ENCODE measurements around the gene CELA2A.

The CELA2A gene

DNA sequence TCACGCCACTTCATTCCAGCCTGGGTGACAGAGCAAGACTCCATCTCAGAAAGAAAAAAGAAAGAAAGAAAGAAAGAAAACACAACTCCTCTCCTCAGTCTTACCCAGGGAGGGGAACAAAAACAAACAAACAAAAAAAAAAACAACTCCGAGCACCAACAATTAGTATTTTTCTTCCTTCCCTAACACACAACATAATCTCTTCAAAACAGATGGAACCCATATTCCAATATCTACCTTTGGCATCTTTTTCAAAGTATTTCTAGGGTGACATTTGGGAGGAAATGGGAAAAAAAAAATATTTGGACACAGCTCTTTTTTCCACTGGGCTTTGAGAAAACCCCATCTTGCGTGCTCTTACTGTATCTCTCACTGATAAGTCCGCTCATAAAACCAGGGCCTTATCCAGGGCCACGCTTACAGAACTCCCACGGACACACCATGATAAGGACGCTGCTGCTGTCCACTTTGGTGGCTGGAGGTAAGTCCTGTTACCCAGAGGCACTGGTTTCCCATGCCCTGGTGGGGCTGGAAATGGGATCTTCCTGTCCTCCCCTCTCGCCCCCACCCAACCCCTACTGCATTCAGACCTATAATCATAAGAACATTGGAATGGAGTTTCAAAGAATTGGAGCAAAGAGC, at the start of gene CELA2A:
Gene CELA2A, plus strand, starts transcription at position 420 of the 642 bp plus-strand sequence. Its CDS starts 22 bp downstream, at position 442.
- Histone ChIP-seq H4K20me1 (no peaks in the 10 kb centered on the region), H3K27me3 (no peaks in the 10 kb centered on the region), H3K9me3 (no peaks in the 10 kb centered on the region), H3K4me2 (no peak within 1 kb of the TSS), H3K4me1 (peaks cover 14% of the 10 kb centered on the region), H3K4me3 (no peak within 1 kb of the TSS), H3K9ac (no peak within 1 kb of the TSS), H3K36me3 (no peaks in the 10 kb centered on the region), H3K27ac (no peak within 1 kb of the TSS)
- TF ChIP-seq Cebpa-rat (IDR thresholded peaks at IDR 0.05): no peak

DNA sequence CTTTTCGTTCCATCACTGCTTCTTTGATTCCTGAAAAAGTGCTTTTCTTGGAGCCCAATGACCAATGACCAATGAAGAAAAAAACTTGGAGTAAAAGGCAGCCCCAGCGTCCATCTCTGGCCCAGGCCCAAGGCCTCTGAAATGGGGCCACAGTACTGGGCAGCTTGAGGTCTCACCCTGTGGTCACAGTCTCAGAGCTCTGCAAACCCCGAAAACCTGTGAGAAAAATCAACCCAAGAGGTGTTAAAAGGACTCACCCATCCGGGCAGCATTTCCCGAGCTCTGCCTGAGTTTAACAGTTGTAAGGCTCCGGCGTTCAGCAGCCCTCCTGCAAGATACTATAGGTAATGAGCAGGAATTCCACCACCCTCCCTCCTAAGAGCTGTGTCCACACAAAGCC, 49.0 kb upstream of the CELA2A start:
- H3K36me3 ChIP-seq: no peaks in the 10 kb centered on the region
- peaks cover 25% of the 10 kb centered on the region for H3K4me1 ChIP-seq
- H3K4me2 ChIP-seq: no peak overlapping the region
- H4K20me1 ChIP-seq: peaks cover 19% of the 10 kb centered on the region
- no peak overlapping the region for H3K4me3 ChIP-seq
- TF ChIP-seq Cebpa-rat (IDR thresholded peaks at IDR 0.05): no peak
- no peak overlapping the region for H3K9ac ChIP-seq
- H3K27me3 ChIP-seq: no peaks in the 10 kb centered on the region
- no peak overlapping the region for H3K27ac ChIP-seq
- H3K9me3 ChIP-seq: no peaks in the 10 kb centered on the region

GRCh38 chr1:15408890-15409387, 47.6 kb upstream of the CELA2A start:
- H3K9me3 ChIP-seq: no peaks in the 10 kb centered on the region
- peaks cover 38% of the 10 kb centered on the region for H3K4me1 ChIP-seq
- peak overlapping the region; percentile 93 for H3K4me3 ChIP-seq
- peak overlapping the region; percentile 99 for H3K4me2 ChIP-seq
- H3K9ac ChIP-seq: peak overlapping the region; percentile 93
- H4K20me1 ChIP-seq: peaks cover 32% of the 10 kb centered on the region
- H3K36me3 ChIP-seq: peaks cover 9% of the 10 kb centered on the region
- no peak overlapping the region for H3K27ac ChIP-seq
- no peak for TF ChIP-seq Cebpa-rat (IDR thresholded peaks at IDR 0.05)
- no peaks in the 10 kb centered on the region for H3K27me3 ChIP-seq

GRCh38 chr1:15409388-15410222, 46.9 kb upstream of the CELA2A start, which contains the start of gene EFHD2:
TSS of gene EFHD2 (plus strand) at chr1:15409888. CDS start at chr1:15409972, 84 bp downstream.
- Histone ChIP-seq H3K9me3 (no peaks in the 10 kb centered on the region), H3K9ac (peak within 1 kb of the TSS; percentile 93), H3K4me2 (peak within 1 kb of the TSS; percentile 99), H3K27me3 (no peaks in the 10 kb centered on the region), H3K4me1 (peaks cover 45% of the 10 kb centered on the region), H3K36me3 (peaks cover 16% of the 10 kb centered on the region), H3K27ac (peak within 1 kb of the TSS; percentile 92), H4K20me1 (peaks cover 39% of the 10 kb centered on the region), H3K4me3 (peak within 1 kb of the TSS; percentile 93)
- no peak for TF ChIP-seq Cebpa-rat (IDR thresholded peaks at IDR 0.05)

DNA sequence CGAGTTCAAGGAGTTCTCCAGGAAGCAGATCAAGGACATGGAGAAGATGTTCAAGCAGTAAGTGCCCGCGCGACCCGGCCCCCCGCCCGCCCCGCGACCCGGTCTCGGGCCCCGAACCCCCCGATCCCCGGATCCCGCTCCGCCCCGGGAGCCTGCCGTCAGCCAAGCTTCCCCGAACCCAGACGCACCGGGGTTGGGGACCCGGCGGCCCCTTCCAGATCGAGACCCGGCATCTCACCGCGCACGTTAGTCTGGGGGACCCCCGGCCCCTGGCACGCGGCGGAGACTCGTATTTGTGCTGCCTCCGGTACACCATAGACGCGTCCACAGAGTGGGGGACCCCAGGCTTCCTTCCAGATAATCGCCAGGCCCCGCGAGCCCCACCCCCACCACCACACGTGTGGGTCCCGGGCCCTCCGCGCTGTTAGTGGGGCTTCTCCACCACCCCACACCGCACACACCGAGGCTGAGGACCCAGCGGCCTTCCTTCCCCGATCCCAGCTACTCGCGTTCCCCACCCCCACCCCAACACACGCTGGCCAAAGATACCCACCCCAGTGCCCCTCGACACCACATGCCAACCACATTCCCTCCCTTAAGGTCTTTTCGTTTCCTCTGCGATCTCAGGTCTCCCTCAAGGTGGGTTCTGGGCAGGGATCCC, 46.2 kb upstream of the CELA2A start:
- H3K4me2 ChIP-seq: peak overlapping the region; percentile 99
- H3K4me3 ChIP-seq: peak overlapping the region; percentile 93
- no peak for TF ChIP-seq Cebpa-rat (IDR thresholded peaks at IDR 0.05)
- no peaks in the 10 kb centered on the region for H3K27me3 ChIP-seq
- peak overlapping the region; percentile 93 for H3K9ac ChIP-seq
- H3K4me1 ChIP-seq: peaks cover 53% of the 10 kb centered on the region
- peaks cover 46% of the 10 kb centered on the region for H4K20me1 ChIP-seq
- H3K27ac ChIP-seq: peak overlapping the region; percentile 92
- H3K36me3 ChIP-seq: peaks cover 23% of the 10 kb centered on the region
- H3K9me3 ChIP-seq: no peaks in the 10 kb centered on the region

DNA sequence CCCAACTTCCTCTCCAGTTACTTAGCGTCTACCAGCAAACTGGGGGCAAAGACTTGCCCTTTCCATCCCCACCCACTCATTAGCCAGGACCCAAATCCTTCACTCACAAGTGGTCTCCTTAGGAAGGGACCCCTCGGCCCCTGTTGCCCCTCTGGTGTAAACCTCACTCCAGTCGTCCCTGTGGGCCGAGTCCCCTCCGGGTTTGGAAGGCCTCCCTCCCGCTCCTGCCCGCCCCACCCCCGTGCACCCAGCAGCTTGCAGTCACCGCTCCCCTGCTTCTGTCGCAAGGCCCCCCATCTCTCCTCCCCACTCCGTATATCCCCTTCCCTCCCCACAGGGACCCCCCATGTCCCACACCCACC, 45.7 kb upstream of the CELA2A start:
- Histone ChIP-seq H3K4me3 (peak overlapping the region; percentile 93), H3K9me3 (no peaks in the 10 kb centered on the region), H3K36me3 (peaks cover 28% of the 10 kb centered on the region), H3K4me1 (peaks cover 58% of the 10 kb centered on the region), H3K9ac (peak overlapping the region; percentile 93), H3K27ac (peak overlapping the region; percentile 92), H3K27me3 (no peaks in the 10 kb centered on the region), H4K20me1 (peaks cover 51% of the 10 kb centered on the region), H3K4me2 (peak overlapping the region; percentile 99)
- TF ChIP-seq Cebpa-rat (IDR thresholded peaks at IDR 0.05): no peak

DNA sequence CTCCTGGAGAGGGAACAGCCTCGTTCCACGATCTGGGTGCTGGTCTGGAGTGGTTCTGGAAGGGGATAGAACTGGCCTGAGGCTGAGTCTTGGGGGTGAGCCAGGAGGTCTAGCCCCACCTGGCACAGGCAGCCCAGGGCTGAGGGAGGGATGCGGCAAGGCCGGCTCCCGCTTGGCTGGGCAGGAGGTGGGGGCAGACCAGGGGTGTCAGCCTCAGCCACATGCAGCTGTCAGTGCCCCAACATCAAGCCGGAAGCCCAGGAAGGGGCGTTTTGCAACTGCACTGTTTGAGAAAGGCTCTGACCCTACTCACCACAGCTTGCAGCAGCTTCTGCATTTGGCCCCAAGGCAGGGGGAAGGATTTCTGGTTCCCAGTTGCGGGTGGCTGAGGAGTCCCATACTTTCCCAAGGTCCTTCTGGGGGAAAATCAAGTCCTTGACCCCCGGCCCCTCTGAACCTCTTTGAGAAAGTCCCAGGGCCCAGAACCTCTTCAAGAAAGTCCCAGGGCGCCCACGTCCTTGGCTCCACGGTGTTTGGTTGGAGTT, 44.9 kb upstream of the CELA2A start:
- peaks cover 59% of the 10 kb centered on the region for H4K20me1 ChIP-seq
- H3K4me3 ChIP-seq: peak overlapping the region; percentile 93
- peak overlapping the region; percentile 92 for H3K27ac ChIP-seq
- no peaks in the 10 kb centered on the region for H3K27me3 ChIP-seq
- H3K9ac ChIP-seq: peak overlapping the region; percentile 93
- peaks cover 66% of the 10 kb centered on the region for H3K4me1 ChIP-seq
- H3K4me2 ChIP-seq: peak overlapping the region; percentile 99
- H3K9me3 ChIP-seq: no peaks in the 10 kb centered on the region
- TF ChIP-seq Cebpa-rat (IDR thresholded peaks at IDR 0.05): peak; percentile 85
- H3K36me3 ChIP-seq: peaks cover 33% of the 10 kb centered on the region

GRCh38 chr1:15412175-15412800, 44.2 kb upstream of the CELA2A start:
- Histone ChIP-seq H3K36me3 (peaks cover 33% of the 10 kb centered on the region), H3K4me2 (peak overlapping the region; percentile 99), H3K9ac (peak overlapping the region; percentile 93), H4K20me1 (peaks cover 66% of the 10 kb centered on the region), H3K27me3 (no peaks in the 10 kb centered on the region), H3K9me3 (no peaks in the 10 kb centered on the region), H3K4me3 (peak overlapping the region; percentile 93), H3K27ac (peak overlapping the region; percentile 92), H3K4me1 (peaks cover 72% of the 10 kb centered on the region)
- no peak for TF ChIP-seq Cebpa-rat (IDR thresholded peaks at IDR 0.05)

- Histone ChIP-seq H3K27ac (peak overlapping the region; percentile 92), H3K9ac (peak overlapping the region; percentile 93)
- TF ChIP-seq Cebpa-rat (IDR thresholded peaks at IDR 0.05): no peak
Observed at GRCh38 chr1:15412843-15413242, 43.7 kb upstream of the CELA2A start.

More at GRCh38 chr1:15412843-15413242, 43.7 kb upstream of the CELA2A start:
- H3K4me1 ChIP-seq: peaks cover 77% of the 10 kb centered on the region
- no peaks in the 10 kb centered on the region for H3K27me3 ChIP-seq
- peak overlapping the region; percentile 99 for H3K4me2 ChIP-seq
- H4K20me1 ChIP-seq: peaks cover 71% of the 10 kb centered on the region
- peak overlapping the region; percentile 93 for H3K4me3 ChIP-seq
- H3K36me3 ChIP-seq: peaks cover 33% of the 10 kb centered on the region
- H3K9me3 ChIP-seq: no peaks in the 10 kb centered on the region
